Activated T-helper 1 cell treated with Interleukin-2 at 50 U/mL for 16 hours (primary cell): ENCODE measurements around the gene LMOD1.
"Not testable (repeated sequence)": the region's sequence is repeated elsewhere in the genome, so short reads cannot be mapped to it uniquely, and the experiment has no call there.

Source experiments
- DNase-seq: peaks from one replicate; pipeline ENCODE4 v3.0.0-alpha.2; 2020; ENCODE audit warnings: low read depth

The LMOD1 gene

DNA sequence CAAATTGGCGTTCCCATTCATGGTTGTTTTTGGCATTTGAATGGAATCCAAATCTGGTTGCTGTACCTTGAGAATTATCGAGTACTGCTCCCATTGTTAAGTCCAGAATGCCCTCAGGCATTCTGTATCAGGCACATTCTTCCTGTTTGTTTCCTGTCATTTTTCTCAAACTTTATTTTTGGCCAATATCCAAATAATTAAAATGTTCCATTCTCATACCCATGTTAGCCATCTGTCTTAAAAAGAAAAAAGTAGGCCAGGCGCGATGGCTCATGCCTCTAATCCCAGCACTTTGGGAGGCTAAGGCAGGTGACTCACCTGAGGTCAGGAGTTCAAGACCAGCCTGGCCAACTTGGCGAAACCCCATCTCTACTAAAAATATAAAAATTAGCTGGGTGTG lies 86.9 kb downstream of the LMOD1 start:
- no peak for DNase-seq

DNA sequence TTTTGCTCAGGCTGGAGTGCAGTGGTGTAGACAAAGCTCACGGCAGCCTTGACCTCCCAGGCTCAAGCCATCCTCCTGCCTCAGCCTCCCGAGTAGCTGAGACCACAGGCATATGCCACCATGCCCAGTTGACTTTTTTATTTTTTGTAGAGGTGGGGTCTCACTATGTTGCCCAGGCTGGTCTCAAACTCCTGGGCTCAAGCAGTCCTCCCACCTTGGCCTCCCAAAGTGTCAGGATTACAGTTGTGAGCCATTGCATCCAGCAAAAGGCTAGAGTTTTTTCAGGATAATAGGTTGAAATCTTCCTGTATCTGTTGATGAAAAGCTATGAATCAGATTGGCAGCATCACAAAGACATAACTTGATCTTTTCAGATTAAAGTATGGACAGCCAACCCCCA lies 89.6 kb downstream of the LMOD1 start:
- DNase-seq = not testable (repeated sequence)

DNA sequence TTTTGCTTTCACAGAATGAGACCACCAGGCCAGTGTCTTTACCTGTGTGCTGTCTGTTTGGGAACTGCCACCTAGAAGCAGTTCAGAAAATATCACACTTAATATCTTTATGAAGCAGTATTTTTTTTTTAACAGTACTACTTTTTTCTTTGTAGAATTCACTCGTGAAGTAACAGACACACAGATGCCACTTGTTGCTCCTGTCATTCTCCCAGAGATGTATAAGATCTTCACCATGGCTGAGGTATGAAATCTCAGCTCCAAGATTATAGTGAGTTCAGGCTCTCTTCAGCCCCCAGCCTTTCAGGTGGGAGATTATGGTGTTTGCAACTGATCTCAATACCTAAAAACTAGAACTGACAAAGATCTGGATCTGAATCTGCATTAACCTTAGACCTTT lies 94.4 kb downstream of the LMOD1 start:
- DNase-seq = no peak

DNA sequence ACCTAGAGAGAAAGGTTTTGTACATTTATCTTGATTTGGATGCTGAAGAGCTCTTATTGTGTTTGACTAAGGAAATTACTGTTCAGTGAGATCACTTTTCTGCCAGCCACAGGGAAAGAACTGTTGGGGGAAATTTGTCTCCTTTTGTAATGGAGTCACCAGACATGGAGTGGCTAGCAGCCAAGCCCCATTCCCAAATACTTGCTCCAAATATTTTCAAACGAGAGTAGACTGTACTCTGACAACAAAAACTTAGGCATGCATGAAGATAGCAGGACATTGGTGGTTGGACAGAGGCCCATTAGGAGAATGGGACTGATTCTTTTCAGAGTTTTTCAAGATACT lies 96.3 kb downstream of the LMOD1 start:
- DNase-seq = no peak

DNA sequence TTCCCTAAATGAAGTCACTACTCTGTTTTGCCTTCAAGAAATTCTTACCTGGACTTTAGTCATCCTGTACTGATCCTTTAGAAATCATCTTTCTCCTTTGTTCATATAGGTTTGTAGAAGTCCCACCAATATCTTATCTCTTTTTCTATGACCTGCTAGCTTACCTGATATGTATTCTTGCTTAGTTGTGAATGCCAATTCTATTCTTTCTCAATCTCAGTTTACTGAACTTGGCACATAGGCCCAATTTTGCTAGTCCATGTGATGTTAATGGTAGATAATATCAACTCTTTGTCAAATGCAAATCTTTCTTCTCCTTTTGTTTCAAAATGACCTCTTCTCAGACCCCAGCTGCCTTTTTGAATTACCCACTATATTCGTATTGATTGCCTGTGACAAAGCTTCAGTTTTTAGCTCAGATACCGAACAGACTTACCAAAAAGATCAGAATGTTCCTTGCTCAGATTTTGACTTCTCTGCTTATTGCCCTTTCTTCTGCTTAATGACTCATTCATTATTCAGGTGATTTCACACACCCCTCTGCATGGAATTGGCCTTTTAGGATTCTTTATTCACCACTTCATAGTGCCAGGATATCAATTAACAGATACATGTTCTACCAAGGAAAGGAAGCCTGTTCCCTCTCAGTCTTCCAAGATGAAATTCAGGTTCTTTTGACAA lies 96.8 kb downstream of the LMOD1 start:
- no peak for DNase-seq

DNA sequence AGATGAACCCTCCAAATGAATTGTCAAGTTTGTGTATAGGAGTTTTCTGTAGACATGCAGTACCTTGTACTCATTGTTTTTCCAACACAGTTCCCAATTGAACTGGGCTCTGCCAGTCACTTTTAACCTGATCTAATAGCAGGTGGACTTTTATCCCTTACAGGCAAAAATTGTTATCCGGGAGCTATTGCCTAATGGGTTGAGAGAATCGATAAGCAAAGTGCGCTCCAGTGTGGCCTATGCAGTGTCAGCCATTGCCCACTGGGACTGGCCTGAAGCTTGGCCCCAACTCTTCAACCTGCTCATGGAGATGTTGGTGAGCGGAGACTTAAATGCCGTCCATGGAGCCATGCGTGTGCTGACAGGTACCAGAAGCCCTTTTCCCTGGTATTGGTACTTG lies 98.1 kb downstream of the LMOD1 start:
- DNase-seq = no peak

DNA sequence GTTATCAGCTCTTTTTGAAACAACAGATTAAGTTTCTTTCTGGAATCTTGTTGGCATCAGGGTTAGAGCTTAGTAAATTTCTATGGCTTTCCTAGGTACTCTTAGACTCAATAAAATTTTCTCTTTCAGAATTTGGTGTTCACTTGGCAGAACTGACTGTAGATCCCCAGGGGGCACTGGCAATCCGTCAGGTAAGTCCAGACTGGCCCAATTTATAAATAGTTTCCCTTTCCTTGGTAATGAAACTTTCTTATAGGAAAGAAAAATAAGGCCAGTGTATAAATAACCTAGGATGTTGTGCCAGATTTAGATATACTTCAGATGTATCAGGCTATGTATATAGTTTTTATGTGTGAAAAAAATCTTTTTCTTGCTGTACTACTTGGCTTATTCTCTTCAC lies 99.2 kb downstream of the LMOD1 start:
- no peak for DNase-seq
